Uterus (tissue), 4 donors: ENCODE results near the gene NPC2. TPM values are rescaled to one million over a fixed set of nuclear protein-coding genes. Genes with fewer than 3 reads are reported as not detected.

Experiments used
- DNase-seq, 2 donors: peaks; one replicate each; pipeline ENCODE4 v3.0.0-alpha.2; 2019 to 2020
- H3K27ac ChIP-seq, 2 donors: fragments of 200-600 bp; sonication (generic); 1 replicate in 1 of 2; 2 replicates in 1 of 2; pipeline ENCODE4 v1.5.1; 2016 to 2018
- H3K27me3 ChIP-seq, 2 donors: fragments of 200-600 bp; sonication (generic); one replicate each; pipeline ENCODE4 v1.5.1; 2018 to 2019; ENCODE audit warnings: control low read depth in 1 of 2
- H3K36me3 ChIP-seq, 2 donors: fragments of 200-600 bp; sonication (generic); one replicate each; pipeline ENCODE4 v1.5.1; 2019; ENCODE audit warnings: control low read depth in 1 of 2
- H3K4me1 ChIP-seq, 2 donors: fragments of 200-600 bp; sonication (generic); one replicate each; pipeline ENCODE4 v1.5.1; 2018 to 2019; ENCODE audit warnings: control low read depth in 1 of 2
- H3K4me3 ChIP-seq, 2 donors: fragments of 200-600 bp; sonication (generic); 1 replicate in 1 of 2; 2 replicates in 1 of 2; pipeline ENCODE4 v1.5.1; 2018 to 2019; ENCODE audit warnings: mild to moderate bottlenecking in 1 of 2
- H3K9me3 ChIP-seq, 2 donors: fragments of 200-600 bp; sonication (generic); one replicate each; pipeline ENCODE4 v1.5.1; 2019; ENCODE audit warnings: control low read depth in 1 of 2
- CTCF ChIP-seq, 4 experiments: fragments of 200-600 bp in 2 of 4; fragments of 450-650 bp in 2 of 4; sonication (generic) in 2 of 4; IDR thresholded peaks; one replicate each; pipeline ENCODE4 v1.5.1; 2016 to 2019; ENCODE audit warnings: antibody characterized with exemption in 4 of 4, mild to moderate bottlenecking in 2 of 4, moderate library complexity in 1 of 4
- POLR2A ChIP-seq, 2 donors: fragments of 450-650 bp; IDR thresholded peaks; one replicate each; pipeline ENCODE4 v1.6.1; 2016; ENCODE audit warnings: antibody characterized with exemption in 2 of 2, mild to moderate bottlenecking in 1 of 2, moderate library complexity in 1 of 2
- intact Hi-C: fragments of 100-400 bp; cut with DNase I; formaldehyde crosslinking; loops from one replicate; pipeline ENCODE4 v1.15.1; 2023; ENCODE audit warnings: low total_unique reads
- total RNA-seq, 4 donors: library from RNA; depleted of rRNA in 3 of 4; stranded (reverse); fragments of >200 nt in 3 of 4; gene quantifications; one replicate each; pipeline versions ENCODE4 v1.1.0 to v1.2.4, GENCODE V29; 2014 to 2023
- donor health status: DM: yes; HTN: yes; CAD: no.

NPC2 gene
- total RNA-seq, 4 donors from 2014 or later, result 151 to 353 (median 209) TPM

- Histone ChIP-seq H3K4me1 (no peaks in the 10 kb centered on the region), H3K4me3 (no peak overlapping the region), H3K36me3 (no peaks in the 10 kb centered on the region), H3K27me3 (no peaks in the 10 kb centered on the region), H3K9me3 (no peaks in the 10 kb centered on the region), H3K27ac (no peak overlapping the region)
- intact Hi-C loops, result no loop called here
- no peak for DNase-seq
- TF ChIP-seq CTCF (IDR thresholded peaks at IDR 0.05) (no peak), POLR2A (IDR thresholded peaks at IDR 0.05) (no peak)
Observed at GRCh38 chr14:74515891-74516412, 22.8 kb upstream of the NPC2 start.

GRCh38 chr14:74514471-74514941 is 21.4 kb upstream of the NPC2 start:
- Histone ChIP-seq H3K27ac (no peak overlapping the region), H3K4me1 (no peaks in the 10 kb centered on the region), H3K9me3 (no peaks in the 10 kb centered on the region), H3K27me3 (no peaks in the 10 kb centered on the region), H3K4me3 (no peak overlapping the region), H3K36me3 (no peaks in the 10 kb centered on the region)
- no peak for TF ChIP-seq POLR2A (IDR thresholded peaks at IDR 0.05)
- no peak for TF ChIP-seq CTCF (IDR thresholded peaks at IDR 0.05)
- intact Hi-C loops, result no loop called here
- peak in 1 of 2 donors; percentile 48 for DNase-seq

- no peaks in the 10 kb centered on the region for H3K36me3 ChIP-seq
- no peaks in the 10 kb centered on the region for H3K27me3 ChIP-seq
- no peak for DNase-seq
- H3K4me3 ChIP-seq, result no peak overlapping the region
- no peaks in the 10 kb centered on the region for H3K4me1 ChIP-seq
- TF ChIP-seq CTCF (IDR thresholded peaks at IDR 0.05) (no peak), POLR2A (IDR thresholded peaks at IDR 0.05) (no peak)
- intact Hi-C loops, result no loop called here
- H3K27ac ChIP-seq, result no peak overlapping the region
- no peaks in the 10 kb centered on the region for H3K9me3 ChIP-seq
Observed at GRCh38 chr14:74511966-74512830, 19.1 kb upstream of the NPC2 start.

GRCh38 chr14:74510959-74511409 is 17.9 kb upstream of the NPC2 start:
- no peaks in the 10 kb centered on the region for H3K36me3 ChIP-seq
- intact Hi-C loops, result no loop called here
- no peak overlapping the region for H3K4me3 ChIP-seq
- no peak overlapping the region for H3K27ac ChIP-seq
- no peaks in the 10 kb centered on the region for H3K4me1 ChIP-seq
- no peak for DNase-seq
- H3K27me3 ChIP-seq, result no peaks in the 10 kb centered on the region
- H3K9me3 ChIP-seq, result no peaks in the 10 kb centered on the region
- TF ChIP-seq CTCF (IDR thresholded peaks at IDR 0.05) (no peak), POLR2A (IDR thresholded peaks at IDR 0.05) (no peak)
